Pancreas (tissue), 10 donors: ENCODE results near the gene FRMD4B. TPM values are rescaled to one million over a fixed set of nuclear protein-coding genes. Genes with fewer than 3 reads are reported as not detected.
A peak's percentile ranks its signal among the peaks of the same experiment; 100 is the strongest.

ENCODE experiments used
- ATAC-seq, 4 donors: fragments of 200-7000 bp; cut with Tn5 transposase; one replicate each; pipeline versions ENCODE4 v1.8.0 to v1.9.1; 2020; ENCODE audit warnings: mild to moderate bottlenecking in 4 of 4, moderate library complexity in 4 of 4
- DNase-seq, 6 donors: peaks; one replicate each; pipeline ENCODE4 v3.0.0-alpha.2; 2020
- FAIRE-seq: peaks from 2 replicates; lab custom pipeline; 2012; peaks lifted over from hg19 to GRCh38; lab: Jason Lieb, UNC
- H3K27ac ChIP-seq, 4 donors: fragments of 200-600 bp; sonication (generic); 1 replicate in 3 of 4; 2 replicates in 1 of 4; pipeline versions ENCODE4 v1.5.0 to v1.8.0; 2020
- H3K27me3 ChIP-seq, 4 donors: fragments of 200-600 bp; one replicate each; pipeline ENCODE4 v1.8.0; 2021
- H3K36me3 ChIP-seq, 3 donors: fragments of 200-600 bp; sonication (generic) in 1 of 3; one replicate each; pipeline versions ENCODE4 v1.5.0 to v1.8.0; 2020 to 2021
- H3K4me1 ChIP-seq, 3 donors: fragments of 200-600 bp; one replicate each; pipeline ENCODE4 v1.8.0; 2021
- H3K4me3 ChIP-seq, 4 donors: fragments of 200-600 bp; sonication (generic) in 2 of 4; one replicate each; pipeline versions ENCODE4 v1.5.0 to v1.8.0; 2020 to 2021
- H3K9me3 ChIP-seq, 4 donors: fragments of 200-600 bp; one replicate each; pipeline ENCODE4 v1.8.0; 2021
- CTCF ChIP-seq, 4 donors: fragments of 200-600 bp; sonication (generic) in 3 of 4; IDR thresholded peaks; one replicate each; pipeline versions ENCODE4 v1.5.0 to v1.8.0; 2021; ENCODE audit warnings: antibody characterized with exemption in 4 of 4
- WGBS, 2 donors: extraction: QIAGEN DNeasy Blood & Tissue Kit; methylation state at CpG; one replicate each; pipeline ENCODE4 v1.1.7; 2013; 5-methylcytosine and 5-hydroxymethylcytosine counted together
- intact Hi-C, 3 donors: fragments of 100-400 bp; cut with DNase I; formaldehyde crosslinking; loops; one replicate each; pipeline versions ENCODE4 v1.11.1 to v1.14.2; 2022
- polyA plus RNA-seq, 2 donors: library from polyadenylated mRNA; stranded (reverse); fragments of 200-250 nt; gene quantifications; one replicate each; pipeline ENCODE4 v1.2.3, GENCODE V29; 2013
- total RNA-seq, 6 donors: library from RNA; stranded (reverse); fragmentation: NEBNext Ultra II Directional in 4 of 6; extraction: Animal tissue kit (Norgen Biotek cat#: 25700) in 4 of 6; gene quantifications; one replicate each; pipeline versions ENCODE4 v1.2.1 to v1.2.4, GENCODE V29; 2021 to 2023
- donor health status: healthy with polysubstance abuse.
- donor health status: DM: no; HTN: no; CAD: no; lungs with moderate emphysema.
- donor health status: DM: no; HTN: no; CAD: no.
- donor health status: control.
- donor health status: control.
- donor health status: Bipolar disorder and iron deficiency.
- donor health status: DM: yes; HTN: yes; CAD: no.
- donor health status: DM: no; HTN: no; CAD: no.
- donor health status: DM: no; HTN: no; CAD: no.
- donor health status: DM: yes; HTN: yes; CAD: no.

The FRMD4B gene
- total and polyA plus RNA-seq, 8 donors, result 4.9 to 20.0 (median 7.3) TPM

GRCh38 chr3:69313251-69313650, 72.6 kb downstream of the FRMD4B start:
- H3K4me1 ChIP-seq, result no peaks in the 10 kb centered on the region
- TF ChIP-seq CTCF (IDR thresholded peaks at IDR 0.05), result no peak
- no peak overlapping the region for H3K27ac ChIP-seq
- H3K9me3 ChIP-seq, result no peaks in the 10 kb centered on the region
- H3K36me3 ChIP-seq, result no peaks in the 10 kb centered on the region
- H3K27me3 ChIP-seq, result no peaks in the 10 kb centered on the region
- intact Hi-C loops, result no loop called here
- H3K4me3 ChIP-seq, result no peak overlapping the region
- FAIRE-seq (no peak), ATAC-seq (no peak), DNase-seq (no peak)
- WGBS, 2 donors, result 55% methylated on average over 4 of the region's 4 CpGs

- 28 to 44% methylated on average over 3 of the region's 3 CpGs for WGBS, 2 donors
- Histone ChIP-seq H3K4me3 (no peak overlapping the region), H3K4me1 (no peaks in the 10 kb centered on the region), H3K9me3 (no peaks in the 10 kb centered on the region), H3K27me3 (no peaks in the 10 kb centered on the region), H3K36me3 (no peaks in the 10 kb centered on the region), H3K27ac (no peak overlapping the region)
- intact Hi-C loops, result loop anchor here in 1 of 3 donors (5.0 kb wide), 1 partner anchor 148 kb away; no protein-coding TSS in a partner anchor
- DNase-seq (no peak), ATAC-seq (peak in 3 of 4 donors; percentile 42 to 66 (median 46)), FAIRE-seq (no peak)
- TF ChIP-seq CTCF (IDR thresholded peaks at IDR 0.05), result peak in 2 of 4 donors; percentile 30 to 36
Measured at GRCh38 chr3:69309814-69310213, 76.1 kb downstream of the FRMD4B start.

GRCh38 chr3:69306239-69307185, 79.4 kb downstream of the FRMD4B start:
- FAIRE-seq (peak; percentile 82), DNase-seq (peak in 5 of 6 donors; percentile 45 to 72 (median 55)), ATAC-seq (peak; percentile 91 to 99 (median 98))
- WGBS, 2 donors, result 28 to 32% methylated on average over 17 of the region's 17 CpGs
- peak; percentile 77 to 95 (median 88) for TF ChIP-seq CTCF (IDR thresholded peaks at IDR 0.05)
- Histone ChIP-seq H3K27ac (no peak overlapping the region), H3K27me3 (no peaks in the 10 kb centered on the region), H3K9me3 (no peaks in the 10 kb centered on the region), H3K36me3 (no peaks in the 10 kb centered on the region), H3K4me1 (no peaks in the 10 kb centered on the region), H3K4me3 (no peak overlapping the region)
- intact Hi-C loops, result loop anchor here in 1 of 3 donors (5.0 kb wide), 1 partner anchor 144 kb away; no protein-coding TSS in a partner anchor

GRCh38 chr3:69305011-69305410, 80.9 kb downstream of the FRMD4B start:
- H3K36me3 ChIP-seq, result no peaks in the 10 kb centered on the region
- no peak overlapping the region for H3K27ac ChIP-seq
- no peak overlapping the region for H3K4me3 ChIP-seq
- H3K4me1 ChIP-seq, result no peaks in the 10 kb centered on the region
- DNase-seq (no peak), FAIRE-seq (no peak), ATAC-seq (no peak)
- 62 to 72% methylated on average over 2 of the region's 2 CpGs for WGBS, 2 donors
- no peak for TF ChIP-seq CTCF (IDR thresholded peaks at IDR 0.05)
- H3K27me3 ChIP-seq, result no peaks in the 10 kb centered on the region
- intact Hi-C loops, result loop anchor here in 1 of 3 donors (5.0 kb wide), 1 partner anchor 143 kb away; no protein-coding TSS in a partner anchor
- H3K9me3 ChIP-seq, result no peaks in the 10 kb centered on the region
